Activated T-cell treated with anti-CD3 and anti-CD28 coated beads, Interleukin-2, amount 50 U/mL, for 4 hours (primary cell): Measurements from ENCODE around the gene ASCL5. TPM values are rescaled to one million over a fixed set of nuclear protein-coding genes. Genes with fewer than 3 reads are reported as not detected.

ENCODE experiments used
- total RNA-seq, 3 donors: library from RNA; stranded (reverse); gene quantifications; one replicate each; pipeline ENCODE4 v1.2.1, GENCODE V29; 2021

The ASCL5 gene
- total RNA-seq, 3 donors from 2014 or later, result not detected

Other genes starting within 250 kb of the ASCL5 start
- gene INAVA, start 232.3 kb downstream of the ASCL5 start, total RNA-seq, result under 1 TPM; 0.13 to 0.29 (median 0.22) TPM
- gene KIF21B, start 103.5 kb downstream of the ASCL5 start, total RNA-seq, result 10 to 100 TPM; 24.2 to 36.3 (median 30.3) TPM
- gene CACNA1S, start 14.8 kb downstream of the ASCL5 start, total RNA-seq, result not detected
- 10 to 100 TPM in 1 of 3 donors, 1 to 10 TPM in 2; 9.7 to 14.0 (median 9.9) TPM for gene TMEM9, start 27.3 kb upstream of the ASCL5 start, total RNA-seq
- gene IGFN1, start 63.6 kb upstream of the ASCL5 start, total RNA-seq, result not detected
- gene PKP1, start 156.3 kb upstream of the ASCL5 start, total RNA-seq, result not detected